K562 treated with DMSO at 1 percent for 48 hours (cell line): ENCODE results near the gene DCAF4. TPM values are rescaled to one million over a fixed set of nuclear protein-coding genes. Genes with fewer than 3 reads are reported as not detected.

ENCODE experiments used
- total RNA-seq: library from RNA; unstranded; fragments of 300-600 nt; gene quantifications from 2 replicates; pipeline ENCODE4 v1.2.3, GENCODE V29; 2022; ENCODE audit warnings: low replicate concordance; ENCODE audit errors: extremely low read depth

The DCAF4 gene
- not detected in 2 replicates for total RNA-seq

GRCh38 chr14:72926292-72927028 lies at the start of gene DCAF4:
TSS of gene DCAF4 (plus strand) at chr14:72926464. CDS start at chr14:72937979, 11,515 bp downstream.

GRCh38 chr14:72893636-72894322 lies 32.5 kb upstream of the DCAF4 start, which contains the start of gene DPF3:
TSS of gene DPF3 (minus strand) at chr14:72894101. CDS start at chr14:72894088, 13 bp downstream.

Other genes starting within 250 kb of the DCAF4 start
- gene DPF3, start 32.4 kb upstream of the DCAF4 start, total RNA-seq: not detected in 2 replicates
- gene ZFYVE1, start 100.6 kb downstream of the DCAF4 start, total RNA-seq: not detected in 2 replicates
- not detected in 2 replicates for gene RBM25, start 132.1 kb downstream of the DCAF4 start, total RNA-seq
- not detected in 2 replicates for gene PSEN1, start 210.0 kb downstream of the DCAF4 start, total RNA-seq